HG02610 (cell line): ENCODE data around the gene NSMCE3.

Experiments
- ATAC-seq: cut with Tn5 transposase; IDR thresholded peaks from one replicate; pipeline ENCODE4 v1.9.1; 2021; ENCODE audit warnings: mild to moderate bottlenecking, moderate library complexity; ENCODE audit not compliant: unreplicated experiment

Gene NSMCE3

DNA sequence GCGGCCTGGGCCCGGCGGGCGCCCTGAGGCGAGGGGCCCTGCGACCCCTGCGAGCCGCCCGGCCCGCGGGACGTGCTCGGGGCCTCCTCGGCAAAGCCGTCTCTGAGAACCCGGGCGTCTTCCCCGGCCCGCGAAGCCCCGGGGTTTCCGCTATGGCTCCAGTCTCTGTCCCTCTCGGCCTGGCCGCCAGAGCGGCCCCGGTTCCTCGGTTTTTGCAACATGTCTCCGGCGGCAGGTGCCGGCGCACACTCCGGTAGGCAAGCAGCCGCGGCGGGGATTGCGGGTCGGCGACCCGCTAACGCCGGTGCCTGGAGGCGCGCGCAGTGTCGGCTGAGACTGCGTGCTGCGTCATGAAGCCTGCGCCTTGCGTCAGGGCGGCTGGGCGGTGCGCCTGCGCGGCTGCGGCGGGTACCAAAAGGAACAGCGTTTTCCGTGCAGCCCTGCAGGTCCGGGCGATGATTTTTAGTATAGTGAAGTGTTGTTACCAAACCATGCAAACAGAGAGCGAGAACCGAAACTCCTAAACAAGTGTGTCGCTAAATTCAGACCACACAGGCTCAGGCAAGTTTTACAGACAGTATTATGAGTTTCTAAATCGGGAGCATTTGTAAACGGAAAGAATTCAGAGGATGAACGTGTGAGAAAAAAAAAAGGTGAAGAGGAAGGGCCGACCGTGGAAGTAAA lies at the start of gene NSMCE3:
Gene NSMCE3 (minus strand): TSS at position 338 of the 684 bp plus-strand sequence. CDS start 117 bp downstream, at position 221.
- peak; percentile 90 for ATAC-seq

DNA sequence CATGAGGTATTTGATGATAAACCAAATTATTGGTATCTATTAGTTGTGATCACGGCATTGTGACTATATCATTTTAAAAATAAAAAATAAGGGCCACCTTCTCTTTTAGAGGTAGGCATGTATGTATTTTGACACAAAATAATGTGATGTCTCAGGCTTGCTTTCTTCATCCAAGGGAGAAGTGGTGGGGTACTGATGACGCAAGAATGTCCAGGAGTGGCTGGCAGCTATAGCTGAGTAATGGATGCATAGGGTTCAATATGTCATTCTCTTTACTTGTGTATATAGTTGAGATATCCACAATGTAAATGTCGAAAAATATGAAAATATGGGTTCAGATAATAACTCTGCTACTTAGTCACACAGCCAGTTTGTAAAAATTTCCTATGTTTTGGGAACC lies 46.8 kb upstream of the NSMCE3 start:
- ATAC-seq, result no peak

DNA sequence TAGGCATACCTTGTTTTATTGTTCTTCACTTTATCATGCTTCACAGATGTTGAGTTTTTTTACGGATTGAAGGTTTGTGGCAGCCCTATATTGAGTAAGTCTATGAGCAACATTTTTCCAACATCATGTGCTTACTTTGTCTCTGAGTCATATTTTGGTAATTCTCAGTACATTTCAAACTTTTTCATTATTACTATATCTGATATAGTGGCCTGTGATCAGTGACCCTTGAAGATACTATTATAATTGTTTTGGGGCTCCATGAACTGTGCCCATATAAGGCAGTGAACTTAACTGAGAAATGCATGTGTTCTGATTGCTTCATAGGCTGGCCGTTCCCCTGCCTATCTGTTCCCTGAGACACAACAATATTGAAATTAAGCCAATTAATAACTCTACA lies 42.8 kb upstream of the NSMCE3 start:
- peak; percentile 54 for ATAC-seq

DNA sequence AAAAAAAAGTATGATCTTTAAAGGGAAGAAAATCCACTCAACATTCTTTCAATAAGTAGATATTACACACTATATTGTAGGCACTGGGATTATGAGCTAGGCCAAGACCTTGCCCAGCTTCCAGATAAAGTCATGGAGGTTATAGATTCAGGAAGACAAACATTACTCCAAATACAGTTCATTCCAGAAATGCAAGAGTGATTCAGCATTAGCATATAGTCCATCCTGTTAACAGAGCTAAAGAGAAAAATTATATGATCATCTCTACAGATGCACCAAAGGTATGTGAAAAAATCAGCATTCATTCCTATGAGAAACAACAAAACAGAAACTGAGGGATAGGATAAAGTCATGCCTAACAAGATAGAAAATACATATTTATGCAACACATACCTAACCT lies 42.1 kb upstream of the NSMCE3 start:
- ATAC-seq, result no peak

DNA sequence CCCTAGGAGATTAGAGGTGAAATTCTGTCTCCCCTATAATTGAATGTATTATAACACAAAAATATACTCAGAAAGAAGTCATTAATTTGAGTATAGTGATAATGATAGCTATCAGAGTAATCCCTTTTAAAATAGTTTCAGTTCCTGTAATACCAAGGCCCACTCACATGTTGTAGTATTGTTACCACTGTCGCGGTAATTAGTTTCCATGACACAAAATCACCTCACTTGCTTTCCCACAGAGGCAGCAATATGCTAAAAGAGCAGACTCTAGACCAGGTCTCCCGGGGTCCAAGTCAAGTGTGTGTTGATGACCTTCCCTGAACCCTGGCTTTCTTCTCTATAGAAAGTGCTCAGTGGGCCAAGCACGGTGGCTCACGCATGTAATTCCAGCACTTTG lies 39.5 kb upstream of the NSMCE3 start:
- ATAC-seq, result peak; percentile 63

DNA sequence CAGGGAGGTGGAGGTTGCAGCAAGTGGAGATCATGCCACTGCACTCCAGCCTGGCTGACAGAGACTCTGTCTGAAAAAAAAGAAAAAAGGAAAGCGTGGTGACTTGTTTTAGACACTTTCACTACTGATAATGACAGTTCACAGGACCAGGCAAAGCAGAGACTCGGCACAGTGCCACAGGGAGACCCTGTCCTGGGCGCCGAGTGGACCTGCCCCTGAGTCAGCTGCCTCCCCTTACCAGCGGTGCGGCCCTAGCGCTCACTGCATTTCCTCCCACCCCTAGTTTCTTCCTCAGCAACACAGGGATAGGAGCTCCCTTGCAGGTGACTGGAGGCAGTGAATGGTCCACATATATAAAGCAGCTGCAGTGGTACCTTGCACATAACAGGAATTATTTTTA lies 38.7 kb upstream of the NSMCE3 start:
- no peak for ATAC-seq

DNA sequence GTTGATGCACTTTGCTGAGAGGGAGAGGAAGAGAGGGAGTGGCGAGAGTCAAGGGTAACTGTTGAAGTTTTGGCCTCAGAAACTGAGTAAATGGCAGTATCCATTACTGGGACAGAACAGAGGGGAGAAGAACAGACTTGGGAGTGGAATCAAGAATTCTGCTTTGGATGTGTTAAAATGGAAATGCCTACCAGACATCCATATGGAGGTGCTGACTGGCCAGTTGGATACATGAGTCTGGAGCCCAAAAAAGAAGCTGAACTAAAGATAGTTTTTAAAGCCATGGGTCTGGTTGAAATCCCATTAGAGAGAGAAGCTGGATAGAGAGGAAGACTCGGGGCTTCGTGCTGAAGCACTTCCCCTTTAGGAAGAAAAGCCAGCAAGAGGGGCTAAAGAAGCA lies 35.9 kb upstream of the NSMCE3 start:
- ATAC-seq, result no peak

DNA sequence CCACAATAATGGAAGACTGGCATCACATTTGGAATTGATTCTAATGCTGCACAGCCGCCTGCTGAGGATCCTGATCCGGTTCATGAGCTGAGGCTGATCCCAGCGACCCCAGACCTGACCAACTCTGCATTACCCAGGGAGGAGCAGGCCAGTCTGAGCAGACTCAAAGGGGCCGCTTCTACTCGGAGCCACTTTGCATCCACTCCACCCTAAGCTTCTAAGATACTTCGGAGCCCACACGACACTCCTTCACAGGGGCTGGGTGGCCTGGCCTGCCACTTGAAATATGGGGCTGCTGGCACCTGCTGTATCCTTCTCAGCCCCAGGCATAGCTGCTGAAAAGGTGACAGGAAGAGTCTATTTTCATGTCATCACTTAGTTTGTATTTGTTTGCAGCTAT lies 33.2 kb upstream of the NSMCE3 start:
- no peak for ATAC-seq

DNA sequence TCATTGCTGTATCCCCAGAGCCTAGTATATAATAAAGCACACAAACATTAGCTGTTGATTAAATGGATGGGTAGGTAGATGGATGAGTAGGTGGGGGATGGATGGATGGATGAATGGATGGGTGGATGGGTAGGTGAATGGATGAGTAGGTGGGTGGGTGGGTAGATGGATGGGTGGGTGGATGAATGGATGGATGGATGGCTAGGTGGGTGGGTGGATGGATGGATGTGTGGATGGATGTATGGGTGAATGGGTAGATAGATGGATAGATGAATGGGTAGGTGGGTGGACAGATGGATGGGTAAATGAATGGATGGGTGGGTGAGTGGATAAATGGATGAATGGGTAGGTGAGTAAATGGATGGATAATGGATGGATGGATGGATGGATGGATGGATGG lies 30.2 kb upstream of the NSMCE3 start:
- ATAC-seq, result no peak

DNA sequence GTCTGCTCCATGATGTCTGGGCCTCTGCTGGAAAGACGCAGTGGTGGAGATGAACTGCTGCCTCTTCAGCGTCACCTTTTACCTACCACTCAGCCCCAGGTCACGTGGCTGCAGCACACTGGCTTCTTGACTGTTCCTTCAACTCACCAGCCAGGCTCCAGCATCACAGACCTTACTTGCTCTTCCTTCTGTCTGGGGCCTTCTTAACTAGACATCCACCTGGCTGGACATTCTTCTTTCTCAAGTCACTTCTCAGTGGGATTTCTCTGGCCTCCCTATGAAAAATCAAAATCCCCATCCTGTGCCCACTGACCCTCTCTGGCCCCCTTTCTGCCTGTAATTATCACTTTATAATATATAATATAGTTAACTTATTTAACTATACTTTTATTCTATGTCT lies 29.7 kb upstream of the NSMCE3 start:
- ATAC-seq, result no peak

DNA sequence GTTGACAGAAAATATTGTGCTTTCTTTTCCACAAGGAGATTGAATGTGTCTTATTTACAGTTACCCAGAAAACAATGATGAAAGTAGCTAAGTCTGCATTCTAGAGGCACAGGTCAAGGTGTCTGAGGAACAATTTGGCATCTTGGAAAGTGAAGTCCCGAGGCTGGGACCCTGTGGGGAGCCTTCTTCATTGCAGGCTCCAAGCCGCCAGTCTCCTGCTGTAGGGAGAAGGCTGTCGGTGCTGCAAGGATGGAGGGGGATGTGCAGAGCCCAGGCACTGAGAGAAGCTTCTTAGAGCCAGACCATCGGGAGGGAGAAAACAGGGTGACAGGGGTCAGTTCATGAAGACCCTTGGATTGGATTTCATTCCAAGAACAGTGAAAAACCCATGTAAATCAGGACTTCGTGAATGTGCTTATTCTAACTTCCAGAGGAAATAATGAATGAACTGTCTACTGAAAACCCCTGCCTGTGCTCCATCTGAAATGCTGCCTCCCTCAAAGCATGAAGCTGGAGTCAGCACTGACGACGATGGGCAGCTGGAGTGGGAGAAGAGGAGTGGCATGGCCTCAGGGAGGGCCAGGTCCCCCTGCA lies 25.2 kb upstream of the NSMCE3 start:
- no peak for ATAC-seq

DNA sequence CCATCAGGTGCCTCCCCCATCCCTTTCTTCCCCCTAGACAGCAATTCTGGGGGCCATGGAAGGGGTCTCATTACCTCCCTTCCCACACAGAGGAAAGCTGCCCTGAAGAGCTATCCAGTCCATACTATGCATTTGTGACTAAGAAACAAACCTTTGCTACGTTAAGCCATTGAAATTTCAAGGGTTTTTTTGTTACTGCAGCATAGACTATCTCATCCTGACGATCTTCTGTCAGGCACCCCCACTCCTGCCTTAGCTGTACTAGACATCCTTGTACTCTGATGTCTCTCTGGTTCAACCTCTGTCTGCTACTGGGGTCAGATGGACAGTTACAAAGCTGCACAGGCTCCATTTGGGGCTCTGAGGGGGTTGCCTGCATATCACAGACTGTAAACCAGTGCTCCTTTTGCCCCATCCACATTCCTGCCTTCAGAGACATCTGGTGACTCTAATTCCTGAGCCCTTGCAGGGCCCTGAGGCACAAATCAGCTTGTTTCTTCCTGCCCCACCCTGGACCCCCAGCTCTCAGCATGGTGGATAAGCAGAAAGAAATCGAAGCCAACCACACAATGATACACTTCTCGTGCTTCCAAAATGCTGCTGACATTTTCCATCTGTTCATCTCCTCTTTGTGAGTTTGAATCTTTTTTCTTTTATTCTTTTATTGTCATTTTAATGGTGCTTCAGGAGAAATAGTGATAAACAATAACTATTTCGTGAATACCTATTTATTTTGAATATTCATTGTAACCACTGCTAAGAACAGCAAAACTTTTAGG lies 21.6 kb upstream of the NSMCE3 start:
- no peak for ATAC-seq

DNA sequence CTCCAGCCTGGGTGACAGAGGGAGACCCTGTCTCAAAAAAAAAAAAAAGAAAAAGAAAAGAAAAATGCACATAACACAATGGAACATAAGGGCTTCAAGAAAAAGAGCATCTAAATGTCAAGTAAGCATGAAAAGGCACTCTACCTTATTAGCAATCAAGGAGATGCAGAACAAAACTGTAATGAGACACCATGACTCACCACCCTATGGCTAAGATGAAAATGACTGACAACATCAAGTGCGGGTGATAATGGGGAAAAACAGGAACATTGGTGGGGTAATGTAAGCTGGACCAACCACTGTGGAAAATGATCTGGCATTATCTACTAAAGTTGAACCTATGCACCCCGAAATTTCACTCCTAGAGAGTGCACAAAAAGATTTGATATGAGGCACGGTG lies 19.6 kb upstream of the NSMCE3 start:
- ATAC-seq, result no peak

DNA sequence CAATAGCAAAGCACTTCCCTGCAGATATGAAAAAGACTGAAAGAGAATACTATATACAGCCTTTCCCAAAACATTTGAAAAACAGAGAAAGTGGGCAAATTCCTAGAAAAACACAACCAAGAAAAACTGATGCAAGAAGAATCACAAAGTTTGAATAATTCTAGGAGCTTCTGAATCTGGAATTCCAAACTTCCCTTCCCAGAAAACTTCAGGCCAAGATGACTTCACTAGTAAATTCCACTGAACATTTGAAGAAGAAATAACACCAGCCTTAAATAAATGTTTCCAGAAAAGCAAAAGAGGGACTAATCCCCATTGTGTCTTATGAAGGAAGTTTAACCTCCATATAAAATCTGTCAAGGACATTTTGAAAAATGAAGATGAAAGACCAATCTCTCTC lies 15.8 kb upstream of the NSMCE3 start:
- ATAC-seq, result no peak

DNA sequence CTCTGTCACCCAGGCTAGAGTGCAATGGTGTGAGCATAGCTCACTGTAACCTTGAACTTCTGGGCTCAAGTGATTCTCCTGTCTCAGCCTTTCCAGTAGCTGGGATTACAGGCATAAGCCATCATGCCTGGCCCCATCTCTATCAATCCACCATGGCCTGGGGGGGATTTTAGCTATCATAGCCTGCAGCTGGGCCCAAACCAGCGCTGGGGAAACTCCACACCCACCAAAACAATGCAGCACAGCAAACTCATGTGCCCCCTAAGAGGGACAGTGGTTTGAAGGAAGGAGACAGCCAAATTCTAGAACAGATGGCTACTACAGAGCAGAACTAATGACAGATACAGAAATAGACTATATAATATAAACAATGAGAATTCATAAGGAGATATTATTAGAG lies 13.8 kb upstream of the NSMCE3 start:
- ATAC-seq, result no peak

DNA sequence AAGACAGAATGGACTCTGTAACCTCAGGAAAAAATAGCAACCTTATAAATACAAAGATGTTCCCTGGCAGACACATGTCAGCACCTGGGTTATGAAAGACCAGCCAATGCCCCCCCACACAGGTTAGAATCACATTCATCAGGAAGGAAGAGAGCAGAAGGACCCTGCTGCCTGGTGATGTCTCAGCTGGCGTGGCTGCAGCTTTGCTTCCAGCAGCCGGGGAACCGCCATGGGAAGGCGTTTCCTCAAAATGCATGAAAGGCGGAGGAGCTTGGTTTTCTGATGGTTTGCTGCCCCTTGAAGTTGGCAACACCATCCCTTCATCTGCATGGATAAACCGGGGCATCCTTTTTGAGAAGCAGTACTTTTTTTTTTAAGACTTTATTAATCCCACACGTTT lies 10.9 kb upstream of the NSMCE3 start:
- ATAC-seq, result no peak

DNA sequence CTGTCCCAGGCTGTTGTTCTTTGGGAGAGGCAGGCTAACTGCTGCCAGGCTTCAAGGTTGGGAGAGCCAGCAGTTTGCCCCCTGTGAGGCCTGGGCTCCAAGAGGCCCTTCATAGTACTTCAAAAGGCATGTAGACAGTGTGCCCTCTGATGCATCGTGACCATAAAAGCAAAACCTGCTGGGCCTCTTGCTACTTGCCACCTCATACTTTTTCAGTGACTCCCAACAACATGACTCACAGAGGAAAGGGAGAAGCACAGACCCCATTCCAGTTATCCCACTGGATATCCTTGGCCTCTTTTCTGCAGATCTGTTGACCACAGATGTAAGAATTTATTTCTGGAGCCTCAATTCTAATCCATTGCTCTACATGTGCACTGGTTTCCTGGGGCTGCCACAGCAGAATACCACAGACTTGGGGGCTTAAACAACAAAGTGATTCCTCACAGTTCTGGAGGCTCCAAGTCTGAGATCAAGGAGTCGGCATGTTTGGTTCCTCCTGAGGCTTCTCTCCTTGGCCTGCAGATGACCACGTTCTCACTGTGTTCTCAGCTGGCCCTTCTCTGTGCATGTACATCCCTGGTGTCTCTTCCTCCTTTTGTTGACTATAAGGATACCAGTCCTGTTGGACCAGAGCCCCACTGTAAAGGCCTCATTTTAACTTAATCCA lies 8.9 kb upstream of the NSMCE3 start:
- no peak for ATAC-seq

DNA sequence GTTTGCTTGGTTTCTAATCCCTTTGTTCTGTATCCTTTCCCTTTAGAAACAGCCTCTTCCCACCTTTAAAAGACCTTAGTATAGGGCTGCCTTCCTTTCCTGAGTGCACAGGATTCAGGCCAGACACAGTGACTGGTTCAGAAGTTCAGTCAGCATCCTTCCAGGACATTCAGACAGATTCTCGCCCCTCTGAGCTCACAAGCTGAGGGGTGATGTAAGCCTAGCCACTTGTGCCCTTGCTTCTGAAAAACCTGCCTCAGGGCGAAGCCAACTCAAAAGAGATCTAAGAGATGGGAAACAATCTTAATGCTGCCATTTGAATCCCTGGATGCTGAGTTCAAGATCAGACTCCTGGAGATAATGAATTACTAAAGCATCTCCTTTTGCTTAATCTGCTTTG lies 6.7 kb upstream of the NSMCE3 start:
- ATAC-seq, result no peak

DNA sequence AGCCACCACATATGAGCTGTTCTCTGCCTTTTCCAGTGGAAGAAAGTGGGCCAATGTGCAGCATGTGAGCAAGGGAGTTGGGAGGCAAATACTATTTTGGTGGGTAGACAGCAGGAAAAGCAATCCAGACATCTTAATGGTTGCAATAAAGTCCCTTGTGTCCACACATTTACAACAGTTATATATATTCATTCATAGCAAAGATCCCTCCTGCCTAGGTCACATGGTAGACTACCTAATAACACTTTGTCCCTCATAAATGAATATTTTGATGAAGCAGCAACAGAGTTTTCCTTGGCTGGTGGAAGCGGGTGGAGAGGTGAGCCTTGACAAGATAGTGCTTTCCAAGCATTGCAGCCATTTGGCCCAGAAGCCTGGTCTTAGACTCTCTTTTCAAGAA lies 6.2 kb upstream of the NSMCE3 start:
- no peak for ATAC-seq

DNA sequence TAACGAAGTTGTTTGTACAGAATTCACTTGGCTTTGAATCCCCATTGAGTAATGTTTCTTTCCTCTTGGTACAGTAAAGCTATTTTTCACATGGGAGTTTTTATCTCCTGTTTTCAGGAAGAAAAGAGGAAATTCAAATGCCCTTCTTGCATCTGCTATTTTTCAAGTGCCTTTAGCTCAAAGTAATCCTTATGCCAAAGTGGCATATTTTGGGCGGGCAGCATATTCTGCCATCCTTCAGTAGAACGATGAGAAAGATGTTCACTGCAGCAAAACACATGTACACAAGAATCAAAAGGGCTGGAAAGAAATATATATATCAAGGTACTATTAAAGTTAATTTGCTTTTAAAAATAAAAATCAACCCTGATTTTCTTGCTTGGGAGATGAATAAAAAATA lies 5.3 kb upstream of the NSMCE3 start:
- no peak for ATAC-seq

DNA sequence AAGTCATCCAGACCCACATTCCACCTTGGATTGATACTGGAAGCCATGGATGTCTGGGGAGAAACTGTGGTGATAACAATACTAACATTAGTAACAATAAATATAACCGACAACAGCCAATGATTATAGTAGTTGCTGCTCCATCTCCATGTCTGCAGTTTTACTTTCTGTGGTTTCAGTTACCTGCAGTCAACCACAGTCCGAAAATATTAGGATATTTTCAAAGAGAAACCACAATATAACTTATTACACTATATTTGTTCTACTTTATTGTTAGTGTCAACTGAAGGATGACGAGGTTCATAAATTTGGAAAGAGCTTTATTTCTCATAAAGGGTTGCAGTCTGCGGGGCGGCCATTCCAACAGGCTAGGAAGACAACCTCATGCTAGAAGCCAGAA lies 2.6 kb upstream of the NSMCE3 start:
- no peak for ATAC-seq

DNA sequence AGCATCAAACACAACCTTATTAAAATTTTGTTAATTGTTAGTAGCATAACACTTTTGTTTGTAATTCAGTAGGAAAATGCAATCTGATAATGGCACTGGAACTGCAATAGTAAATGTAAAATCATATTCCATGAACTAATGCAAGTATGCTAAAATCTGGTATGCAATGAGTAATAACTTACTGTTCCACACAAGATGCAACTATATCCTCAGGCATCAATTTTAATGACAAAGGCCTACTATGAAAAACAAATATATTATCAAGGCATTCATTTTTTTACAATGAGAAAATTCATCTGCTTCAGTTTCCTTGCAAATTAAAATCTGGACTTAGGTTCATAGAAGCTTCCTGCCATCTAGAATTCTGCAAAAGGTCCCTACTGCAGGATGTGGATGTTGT lies 1.4 kb upstream of the NSMCE3 start:
- no peak for ATAC-seq
